ENCODE results near the gene KIAA1958. TPM values are rescaled to one million over a fixed set of nuclear protein-coding genes. Genes with fewer than 3 reads are reported as not detected.

KIAA1958 gene
- total RNA-seq, 2 experiments from 2014 or later = 5.6 to 6.8 TPM

GRCh38 chr9:112500842-112501241, 14.2 kb downstream of the KIAA1958 start:
- POLR2A ChIA-PET = no interaction called here
- no peaks in the 10 kb centered on the region for H3K4me1 Mint-ChIP-seq (ENCODE audit: low read depth)
- TF ChIP-seq CTCF (IDR thresholded peaks at IDR 0.05) = no peak
- no peaks in the 10 kb centered on the region for H3K36me3 ChIP-seq (ENCODE audit: insufficient read depth, low read length)
- H3K27me3 ChIP-seq (ENCODE audit: control insufficient read depth in 1 of 2, insufficient read depth in 2 of 2, low read length in 2 of 2) = no peaks in the 10 kb centered on the region
- ATAC-seq (ENCODE audit: poor library complexity) = no peak
- no peak overlapping the region for H3K4me3 ChIP-seq (ENCODE audit: low read length)
- no peak overlapping the region for H3K27ac ChIP-seq (ENCODE audit: low read depth in 1 of 2, low read length in 2 of 2)
- DNase-seq = no peak
- no peak overlapping the region for H3K4me3 Mint-ChIP-seq
- H3K27ac Mint-ChIP-seq = no peak overlapping the region
- CTCF ChIA-PET = no interaction called here
- no peaks in the 10 kb centered on the region for H3K4me1 ChIP-seq (ENCODE audit: insufficient read depth, low read length)
- H3K9me3 ChIP-seq (ENCODE audit: control insufficient read depth in 1 of 2, insufficient read depth in 1 of 2, low read length in 2 of 2) = no peaks in the 10 kb centered on the region
- H3K36me3 Mint-ChIP-seq (ENCODE audit: low read depth) = peaks cover 14% of the 10 kb centered on the region
- intact Hi-C loops (cut with DNase I, micrococcal nuclease) = no loop called here
- H3K9me3 Mint-ChIP-seq = no peaks in the 10 kb centered on the region
- H3K27me3 Mint-ChIP-seq = no peaks in the 10 kb centered on the region

- Mint-ChIP-seq H3K36me3 (ENCODE audit: low read depth) (peaks cover 10% of the 10 kb centered on the region), H3K4me1 (ENCODE audit: low read depth) (no peaks in the 10 kb centered on the region), H3K4me3 (no peak overlapping the region), H3K27ac (no peak overlapping the region), H3K9me3 (no peaks in the 10 kb centered on the region), H3K27me3 (no peaks in the 10 kb centered on the region)
- Histone ChIP-seq H3K27ac (ENCODE audit: low read depth in 1 of 2, low read length in 2 of 2) (no peak overlapping the region), H3K4me1 (ENCODE audit: insufficient read depth, low read length) (no peaks in the 10 kb centered on the region), H3K4me3 (ENCODE audit: low read length) (no peak overlapping the region), H3K27me3 (ENCODE audit: control insufficient read depth in 1 of 2, insufficient read depth in 2 of 2, low read length in 2 of 2) (no peaks in the 10 kb centered on the region), H3K9me3 (ENCODE audit: control insufficient read depth in 1 of 2, insufficient read depth in 1 of 2, low read length in 2 of 2) (no peaks in the 10 kb centered on the region), H3K36me3 (ENCODE audit: insufficient read depth, low read length) (no peaks in the 10 kb centered on the region)
- no peak for TF ChIP-seq CTCF (IDR thresholded peaks at IDR 0.05)
- CTCF ChIA-PET = no interaction called here
- intact Hi-C loops (cut with DNase I, micrococcal nuclease) = no loop called here
- DNase-seq (no peak), ATAC-seq (ENCODE audit: poor library complexity) (no peak)
- POLR2A ChIA-PET = no interaction called here
Measured at GRCh38 chr9:112501287-112501686, 14.7 kb downstream of the KIAA1958 start.

GRCh38 chr9:112502175-112502946, 15.7 kb downstream of the KIAA1958 start:
- ATAC-seq (ENCODE audit: poor library complexity) (no peak), DNase-seq (no peak)
- Histone ChIP-seq H3K27ac (ENCODE audit: low read depth in 1 of 2, low read length in 2 of 2) (no peak overlapping the region), H3K36me3 (ENCODE audit: insufficient read depth, low read length) (no peaks in the 10 kb centered on the region), H3K9me3 (ENCODE audit: control insufficient read depth in 1 of 2, insufficient read depth in 1 of 2, low read length in 2 of 2) (no peaks in the 10 kb centered on the region), H3K27me3 (ENCODE audit: control insufficient read depth in 1 of 2, insufficient read depth in 2 of 2, low read length in 2 of 2) (no peaks in the 10 kb centered on the region), H3K4me1 (ENCODE audit: insufficient read depth, low read length) (no peaks in the 10 kb centered on the region), H3K4me3 (ENCODE audit: low read length) (no peak overlapping the region)
- intact Hi-C loops (cut with DNase I, micrococcal nuclease) = no loop called here
- H3K9me3 Mint-ChIP-seq = no peaks in the 10 kb centered on the region
- H3K27me3 Mint-ChIP-seq = no peaks in the 10 kb centered on the region
- H3K4me1 Mint-ChIP-seq (ENCODE audit: low read depth) = no peaks in the 10 kb centered on the region
- TF ChIP-seq CTCF (IDR thresholded peaks at IDR 0.05) = no peak
- peaks cover 4% of the 10 kb centered on the region for H3K36me3 Mint-ChIP-seq (ENCODE audit: low read depth)
- ChIA-PET POLR2A (no interaction called here), CTCF (no interaction called here)
- no peak overlapping the region for H3K4me3 Mint-ChIP-seq
- H3K27ac Mint-ChIP-seq = no peak overlapping the region

Measured in CD4-positive, alpha-beta T cell (primary cell).